WTC11 (cell line): ENCODE results near the gene PCBD1. TPM values are rescaled to one million over a fixed set of nuclear protein-coding genes. Genes with fewer than 3 reads are reported as not detected.

Experiments
- ATAC-seq: fragments of 200-7000 bp; cut with Tn5 transposase; 2 replicates; pipeline ENCODE4 v1.10.0; 2021; ENCODE audit warnings: mild to moderate bottlenecking, moderate library complexity
- CTCF ChIA-PET: fragments of 300-600 bp; sonication (Branson Sonifier 250); formaldehyde crosslinking; loops from one replicate; lab custom pipeline; 2021; ENCODE audit warnings: antibody characterized with exemption; lab: Charles Lee
- POLR2A ChIA-PET: fragments of 350-600 bp; sonication (Branson Sonifier 250); formaldehyde crosslinking; loops from one replicate; lab custom pipeline; 2021; ENCODE audit warnings: antibody characterized with exemption; lab: Charles Lee
- DNase-seq: peaks from one replicate; pipeline ENCODE4 v3.0.0; 2021; ENCODE audit warnings: low spot score
- H3K27ac Mint-ChIP-seq: 2 replicates; pipeline ENCODE4 v1.8.0; 2021; ENCODE audit warnings: mixed read lengths
- H3K27me3 Mint-ChIP-seq: 2 replicates; pipeline ENCODE4 v1.8.0; 2021; ENCODE audit warnings: low read depth, mild to moderate bottlenecking, moderate library complexity, mixed read lengths
- H3K36me3 Mint-ChIP-seq: 2 replicates; pipeline ENCODE4 v1.8.0; 2021; ENCODE audit warnings: mixed read lengths
- H3K4me1 Mint-ChIP-seq: 2 replicates; pipeline ENCODE4 v1.8.0; 2022; ENCODE audit warnings: mixed read lengths
- H3K4me3 Mint-ChIP-seq: 2 replicates; pipeline ENCODE4 v1.8.0; 2021; ENCODE audit warnings: mild to moderate bottlenecking, moderate library complexity, mixed read lengths
- H3K9me3 Mint-ChIP-seq: 2 replicates; pipeline ENCODE4 v1.8.0; 2021; ENCODE audit warnings: mixed read lengths
- ATF1 ChIP-seq: sonication (generic); formaldehyde crosslinking; IDR thresholded peaks from 2 replicates; pipeline ENCODE4 v1.8.1; 2023; ENCODE audit warnings: mild to moderate bottlenecking, moderate library complexity, missing genetic modification reagents
- CBFB ChIP-seq: sonication (generic); formaldehyde crosslinking; IDR thresholded peaks from 2 replicates; pipeline ENCODE4 v1.8.1; 2022; ENCODE audit warnings: mild to moderate bottlenecking, low read depth, missing genetic modification reagents
- CREB1 ChIP-seq: sonication (generic); formaldehyde crosslinking; IDR thresholded peaks from 2 replicates; pipeline ENCODE4 v1.8.0; 2023; ENCODE audit warnings: mild to moderate bottlenecking, missing genetic modification reagents
- CREM ChIP-seq: sonication (generic); formaldehyde crosslinking; IDR thresholded peaks from 2 replicates; pipeline ENCODE4 v1.8.1; 2022; ENCODE audit warnings: mild to moderate bottlenecking, missing genetic modification reagents, moderate library complexity
- ELF4 ChIP-seq: sonication (generic); formaldehyde crosslinking; IDR thresholded peaks from 2 replicates; pipeline ENCODE4 v1.8.1; 2022; ENCODE audit warnings: low read depth, mild to moderate bottlenecking, moderate library complexity, missing genetic modification reagents
- FOXJ3 ChIP-seq: sonication (generic); formaldehyde crosslinking; IDR thresholded peaks from 2 replicates; pipeline ENCODE4 v1.9.0; 2021; ENCODE audit warnings: missing genetic modification reagents, mild to moderate bottlenecking, borderline replicate concordance
- JAZF1 ChIP-seq: fragments of 250-450 bp; sonication (Bioruptor Pico); IDR thresholded peaks from 2 replicates; pipeline ENCODE4 v1.9.0; 2021; ENCODE audit warnings: moderate library complexity, mild to moderate bottlenecking, inconsistent platforms
- JUN ChIP-seq: sonication (generic); formaldehyde crosslinking; IDR thresholded peaks from 2 replicates; pipeline ENCODE4 v1.8.0; 2023; ENCODE audit warnings: mild to moderate bottlenecking, missing genetic modification reagents
- NR1H2 ChIP-seq: sonication (generic); formaldehyde crosslinking; IDR thresholded peaks from 2 replicates; pipeline ENCODE4 v1.9.0; 2021; ENCODE audit warnings: mild to moderate bottlenecking, moderate library complexity, missing genetic modification reagents
- OVOL2 ChIP-seq: fragments of 250-450 bp; sonication (Bioruptor Pico); IDR thresholded peaks from 2 replicates; pipeline ENCODE4 v1.9.0; 2021; ENCODE audit warnings: mild to moderate bottlenecking, borderline replicate concordance
- SMAD3 ChIP-seq: sonication (generic); formaldehyde crosslinking; IDR thresholded peaks from 2 replicates; pipeline ENCODE4 v1.8.0; 2022; ENCODE audit warnings: missing genetic modification reagents, mild to moderate bottlenecking, borderline replicate concordance
- ZBTB21 ChIP-seq: sonication (generic); formaldehyde crosslinking; IDR thresholded peaks from 2 replicates; pipeline ENCODE4 v1.8.1; 2023; ENCODE audit warnings: mild to moderate bottlenecking, missing genetic modification reagents, borderline replicate concordance
- ZNF232 ChIP-seq: sonication (generic); formaldehyde crosslinking; IDR thresholded peaks from 2 replicates; pipeline ENCODE4 v1.8.0; 2022; ENCODE audit warnings: mild to moderate bottlenecking, missing genetic modification reagents
- ZNF317 ChIP-seq: sonication (generic); formaldehyde crosslinking; IDR thresholded peaks from 2 replicates; pipeline ENCODE4 v1.8.1; 2023; ENCODE audit warnings: low read depth, mild to moderate bottlenecking, moderate library complexity, missing genetic modification reagents, borderline replicate concordance
- ZNF396 ChIP-seq: fragments of 250-450 bp; sonication (Bioruptor Pico); IDR thresholded peaks from 2 replicates; pipeline ENCODE4 v1.8.0; 2021; ENCODE audit warnings: mild to moderate bottlenecking, moderate library complexity, borderline replicate concordance
- total RNA-seq: library from RNA; stranded (reverse); gene quantifications from 3 replicates; pipeline ENCODE4 v1.2.3, GENCODE V29; 2021
- TF ChIP-seq, protein P1 (sequence below): sonication (generic); formaldehyde crosslinking; IDR thresholded peaks from 2 replicates; pipeline ENCODE4 v1.8.1; 2023; ENCODE audit warnings: mild to moderate bottlenecking, missing genetic modification reagents
- TF ChIP-seq, protein P2 (sequence below): sonication (generic); formaldehyde crosslinking; IDR thresholded peaks from 2 replicates; pipeline ENCODE4 v1.8.1; 2022; ENCODE audit warnings: low read depth, missing genetic modification reagents, borderline replicate concordance
- TF ChIP-seq, protein P3 (sequence below): sonication (generic); formaldehyde crosslinking; IDR thresholded peaks from 2 replicates; pipeline ENCODE4 v1.8.1; 2023; ENCODE audit warnings: mild to moderate bottlenecking, missing genetic modification reagents, moderate library complexity
- TF ChIP-seq, protein P4 (sequence below): sonication (generic); formaldehyde crosslinking; conservative IDR thresholded peaks from 2 replicates; pipeline ENCODE4 v1.8.1; 2022; ENCODE audit warnings: mild to moderate bottlenecking, missing genetic modification reagents
- TF ChIP-seq, protein P5 (sequence below): fragments of 250-450 bp; sonication (Bioruptor Pico); IDR thresholded peaks from 2 replicates; pipeline ENCODE4 v1.9.0; 2021; ENCODE audit warnings: mild to moderate bottlenecking, borderline replicate concordance
- TF ChIP-seq, protein P6 (sequence below): sonication (generic); formaldehyde crosslinking; IDR thresholded peaks from 2 replicates; pipeline ENCODE4 v1.8.0; 2023; ENCODE audit warnings: missing genetic modification reagents, mild to moderate bottlenecking, borderline replicate concordance
- TF ChIP-seq, protein P7 (sequence below): sonication (generic); formaldehyde crosslinking; IDR thresholded peaks from 2 replicates; pipeline ENCODE4 v1.8.0; 2023; ENCODE audit warnings: mild to moderate bottlenecking, missing genetic modification reagents

Gene PCBD1
- total RNA-seq, 1 experiment from 2014 or later: 32.5 TPM

DNA sequence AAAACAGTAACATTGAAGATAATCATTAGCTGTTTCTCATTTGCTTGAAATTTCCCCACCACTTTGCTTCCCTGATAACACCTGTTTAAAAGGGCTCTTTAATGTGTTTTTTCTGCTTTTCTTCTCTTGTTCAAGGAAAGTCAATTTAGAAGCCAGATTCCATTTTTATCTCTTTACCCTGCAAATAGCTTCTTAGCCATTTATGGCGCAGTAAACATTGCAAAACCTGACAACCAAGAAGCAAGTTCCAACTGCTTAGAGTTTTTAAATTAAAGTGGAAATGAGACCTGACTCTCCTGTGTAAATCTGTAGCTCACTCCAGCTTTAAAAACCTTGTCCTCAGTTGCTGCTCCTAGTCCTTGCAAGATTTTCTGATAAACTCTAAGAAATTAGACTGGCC lies 42.5 kb downstream of the PCBD1 start:
- ChIA-PET POLR2A (no interaction called here), CTCF (no interaction called here)
- peaks cover 27% of the 10 kb centered on the region for H3K36me3 Mint-ChIP-seq
- ATAC-seq (no peak), DNase-seq (no peak)
- TF ChIP-seq, protein P1, sequence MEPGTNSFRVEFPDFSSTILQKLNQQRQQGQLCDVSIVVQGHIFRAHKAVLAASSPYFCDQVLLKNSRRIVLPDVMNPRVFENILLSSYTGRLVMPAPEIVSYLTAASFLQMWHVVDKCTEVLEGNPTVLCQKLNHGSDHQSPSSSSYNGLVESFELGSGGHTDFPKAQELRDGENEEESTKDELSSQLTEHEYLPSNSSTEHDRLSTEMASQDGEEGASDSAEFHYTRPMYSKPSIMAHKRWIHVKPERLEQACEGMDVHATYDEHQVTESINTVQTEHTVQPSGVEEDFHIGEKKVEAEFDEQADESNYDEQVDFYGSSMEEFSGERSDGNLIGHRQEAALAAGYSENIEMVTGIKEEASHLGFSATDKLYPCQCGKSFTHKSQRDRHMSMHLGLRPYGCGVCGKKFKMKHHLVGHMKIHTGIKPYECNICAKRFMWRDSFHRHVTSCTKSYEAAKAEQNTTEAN (CRISPR knock-in tag): no peak
- TF ChIP-seq, protein P2, sequence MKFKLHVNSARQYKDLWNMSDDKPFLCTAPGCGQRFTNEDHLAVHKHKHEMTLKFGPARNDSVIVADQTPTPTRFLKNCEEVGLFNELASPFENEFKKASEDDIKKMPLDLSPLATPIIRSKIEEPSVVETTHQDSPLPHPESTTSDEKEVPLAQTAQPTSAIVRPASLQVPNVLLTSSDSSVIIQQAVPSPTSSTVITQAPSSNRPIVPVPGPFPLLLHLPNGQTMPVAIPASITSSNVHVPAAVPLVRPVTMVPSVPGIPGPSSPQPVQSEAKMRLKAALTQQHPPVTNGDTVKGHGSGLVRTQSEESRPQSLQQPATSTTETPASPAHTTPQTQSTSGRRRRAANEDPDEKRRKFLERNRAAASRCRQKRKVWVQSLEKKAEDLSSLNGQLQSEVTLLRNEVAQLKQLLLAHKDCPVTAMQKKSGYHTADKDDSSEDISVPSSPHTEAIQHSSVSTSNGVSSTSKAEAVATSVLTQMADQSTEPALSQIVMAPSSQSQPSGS (CRISPR knock-in tag): no peak
- TF ChIP-seq, protein P3, sequence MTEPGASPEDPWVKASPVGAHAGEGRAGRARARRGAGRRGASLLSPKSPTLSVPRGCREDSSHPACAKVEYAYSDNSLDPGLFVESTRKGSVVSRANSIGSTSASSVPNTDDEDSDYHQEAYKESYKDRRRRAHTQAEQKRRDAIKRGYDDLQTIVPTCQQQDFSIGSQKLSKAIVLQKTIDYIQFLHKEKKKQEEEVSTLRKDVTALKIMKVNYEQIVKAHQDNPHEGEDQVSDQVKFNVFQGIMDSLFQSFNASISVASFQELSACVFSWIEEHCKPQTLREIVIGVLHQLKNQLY (CRISPR knock-in tag): no peak
- TF ChIP-seq OVOL2 (no peak), CREB1 (CRISPR knock-in tag) (no peak), ZBTB21 (CRISPR knock-in tag) (no peak), ZNF232 (CRISPR knock-in tag) (no peak), ZNF396 (CRISPR knock-in tag) (no peak), ELF4 (CRISPR knock-in tag) (no peak), SMAD3 (CRISPR knock-in tag) (no peak), ZNF317 (no peak), FOXJ3 (CRISPR knock-in tag) (no peak), CREM (CRISPR knock-in tag) (no peak), JAZF1 (no peak), JUN (CRISPR knock-in tag) (no peak), CBFB (CRISPR knock-in tag) (no peak)
- TF ChIP-seq, protein P4, sequence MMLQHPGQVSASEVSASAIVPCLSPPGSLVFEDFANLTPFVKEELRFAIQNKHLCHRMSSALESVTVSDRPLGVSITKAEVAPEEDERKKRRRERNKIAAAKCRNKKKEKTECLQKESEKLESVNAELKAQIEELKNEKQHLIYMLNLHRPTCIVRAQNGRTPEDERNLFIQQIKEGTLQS: no peak
- TF ChIP-seq, protein P5, sequence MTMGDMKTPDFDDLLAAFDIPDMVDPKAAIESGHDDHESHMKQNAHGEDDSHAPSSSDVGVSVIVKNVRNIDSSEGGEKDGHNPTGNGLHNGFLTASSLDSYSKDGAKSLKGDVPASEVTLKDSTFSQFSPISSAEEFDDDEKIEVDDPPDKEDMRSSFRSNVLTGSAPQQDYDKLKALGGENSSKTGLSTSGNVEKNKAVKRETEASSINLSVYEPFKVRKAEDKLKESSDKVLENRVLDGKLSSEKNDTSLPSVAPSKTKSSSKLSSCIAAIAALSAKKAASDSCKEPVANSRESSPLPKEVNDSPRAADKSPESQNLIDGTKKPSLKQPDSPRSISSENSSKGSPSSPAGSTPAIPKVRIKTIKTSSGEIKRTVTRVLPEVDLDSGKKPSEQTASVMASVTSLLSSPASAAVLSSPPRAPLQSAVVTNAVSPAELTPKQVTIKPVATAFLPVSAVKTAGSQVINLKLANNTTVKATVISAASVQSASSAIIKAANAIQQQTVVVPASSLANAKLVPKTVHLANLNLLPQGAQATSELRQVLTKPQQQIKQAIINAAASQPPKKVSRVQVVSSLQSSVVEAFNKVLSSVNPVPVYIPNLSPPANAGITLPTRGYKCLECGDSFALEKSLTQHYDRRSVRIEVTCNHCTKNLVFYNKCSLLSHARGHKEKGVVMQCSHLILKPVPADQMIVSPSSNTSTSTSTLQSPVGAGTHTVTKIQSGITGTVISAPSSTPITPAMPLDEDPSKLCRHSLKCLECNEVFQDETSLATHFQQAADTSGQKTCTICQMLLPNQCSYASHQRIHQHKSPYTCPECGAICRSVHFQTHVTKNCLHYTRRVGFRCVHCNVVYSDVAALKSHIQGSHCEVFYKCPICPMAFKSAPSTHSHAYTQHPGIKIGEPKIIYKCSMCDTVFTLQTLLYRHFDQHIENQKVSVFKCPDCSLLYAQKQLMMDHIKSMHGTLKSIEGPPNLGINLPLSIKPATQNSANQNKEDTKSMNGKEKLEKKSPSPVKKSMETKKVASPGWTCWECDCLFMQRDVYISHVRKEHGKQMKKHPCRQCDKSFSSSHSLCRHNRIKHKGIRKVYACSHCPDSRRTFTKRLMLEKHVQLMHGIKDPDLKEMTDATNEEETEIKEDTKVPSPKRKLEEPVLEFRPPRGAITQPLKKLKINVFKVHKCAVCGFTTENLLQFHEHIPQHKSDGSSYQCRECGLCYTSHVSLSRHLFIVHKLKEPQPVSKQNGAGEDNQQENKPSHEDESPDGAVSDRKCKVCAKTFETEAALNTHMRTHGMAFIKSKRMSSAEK (CRISPR knock-in tag): no peak
- no peak overlapping the region for H3K4me3 Mint-ChIP-seq
- no peak overlapping the region for H3K27ac Mint-ChIP-seq
- H3K9me3 Mint-ChIP-seq: no peaks in the 10 kb centered on the region
- H3K27me3 Mint-ChIP-seq: no peaks in the 10 kb centered on the region
- H3K4me1 Mint-ChIP-seq: no peaks in the 10 kb centered on the region

DNA sequence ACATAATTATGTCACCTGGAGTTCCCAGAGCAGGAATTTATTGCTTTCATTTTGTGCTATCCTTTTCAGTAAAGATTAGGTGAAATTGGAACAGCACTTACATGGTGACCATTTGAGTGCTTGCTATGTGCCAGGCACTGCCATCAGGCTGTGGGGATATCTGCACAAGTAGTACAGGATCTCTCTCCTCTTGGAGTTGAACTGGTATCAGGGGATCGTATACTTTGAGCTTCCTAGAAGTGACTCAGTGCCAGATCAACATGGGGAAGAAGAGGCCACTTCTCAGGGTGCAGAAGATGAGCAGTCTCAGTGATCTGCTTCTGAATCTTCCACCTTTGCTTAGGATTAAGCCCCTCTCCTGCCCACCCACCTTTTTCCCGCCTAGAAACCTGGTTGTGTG lies 43.1 kb downstream of the PCBD1 start:
- H3K4me1 Mint-ChIP-seq: no peaks in the 10 kb centered on the region
- H3K9me3 Mint-ChIP-seq: no peaks in the 10 kb centered on the region
- H3K27me3 Mint-ChIP-seq: no peaks in the 10 kb centered on the region
- H3K27ac Mint-ChIP-seq: no peak overlapping the region
- H3K4me3 Mint-ChIP-seq: no peak overlapping the region
- ATAC-seq: no peak
- peaks cover 28% of the 10 kb centered on the region for H3K36me3 Mint-ChIP-seq
- no peak for DNase-seq
- CTCF ChIA-PET: no interaction called here
- POLR2A ChIA-PET: no interaction called here
- TF ChIP-seq, protein P6, sequence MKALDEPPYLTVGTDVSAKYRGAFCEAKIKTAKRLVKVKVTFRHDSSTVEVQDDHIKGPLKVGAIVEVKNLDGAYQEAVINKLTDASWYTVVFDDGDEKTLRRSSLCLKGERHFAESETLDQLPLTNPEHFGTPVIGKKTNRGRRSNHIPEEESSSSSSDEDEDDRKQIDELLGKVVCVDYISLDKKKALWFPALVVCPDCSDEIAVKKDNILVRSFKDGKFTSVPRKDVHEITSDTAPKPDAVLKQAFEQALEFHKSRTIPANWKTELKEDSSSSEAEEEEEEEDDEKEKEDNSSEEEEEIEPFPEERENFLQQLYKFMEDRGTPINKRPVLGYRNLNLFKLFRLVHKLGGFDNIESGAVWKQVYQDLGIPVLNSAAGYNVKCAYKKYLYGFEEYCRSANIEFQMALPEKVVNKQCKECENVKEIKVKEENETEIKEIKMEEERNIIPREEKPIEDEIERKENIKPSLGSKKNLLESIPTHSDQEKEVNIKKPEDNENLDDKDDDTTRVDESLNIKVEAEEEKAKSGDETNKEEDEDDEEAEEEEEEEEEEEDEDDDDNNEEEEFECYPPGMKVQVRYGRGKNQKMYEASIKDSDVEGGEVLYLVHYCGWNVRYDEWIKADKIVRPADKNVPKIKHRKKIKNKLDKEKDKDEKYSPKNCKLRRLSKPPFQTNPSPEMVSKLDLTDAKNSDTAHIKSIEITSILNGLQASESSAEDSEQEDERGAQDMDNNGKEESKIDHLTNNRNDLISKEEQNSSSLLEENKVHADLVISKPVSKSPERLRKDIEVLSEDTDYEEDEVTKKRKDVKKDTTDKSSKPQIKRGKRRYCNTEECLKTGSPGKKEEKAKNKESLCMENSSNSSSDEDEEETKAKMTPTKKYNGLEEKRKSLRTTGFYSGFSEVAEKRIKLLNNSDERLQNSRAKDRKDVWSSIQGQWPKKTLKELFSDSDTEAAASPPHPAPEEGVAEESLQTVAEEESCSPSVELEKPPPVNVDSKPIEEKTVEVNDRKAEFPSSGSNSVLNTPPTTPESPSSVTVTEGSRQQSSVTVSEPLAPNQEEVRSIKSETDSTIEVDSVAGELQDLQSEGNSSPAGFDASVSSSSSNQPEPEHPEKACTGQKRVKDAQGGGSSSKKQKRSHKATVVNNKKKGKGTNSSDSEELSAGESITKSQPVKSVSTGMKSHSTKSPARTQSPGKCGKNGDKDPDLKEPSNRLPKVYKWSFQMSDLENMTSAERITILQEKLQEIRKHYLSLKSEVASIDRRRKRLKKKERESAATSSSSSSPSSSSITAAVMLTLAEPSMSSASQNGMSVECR (CRISPR knock-in tag): no peak
- TF ChIP-seq, protein P7, sequence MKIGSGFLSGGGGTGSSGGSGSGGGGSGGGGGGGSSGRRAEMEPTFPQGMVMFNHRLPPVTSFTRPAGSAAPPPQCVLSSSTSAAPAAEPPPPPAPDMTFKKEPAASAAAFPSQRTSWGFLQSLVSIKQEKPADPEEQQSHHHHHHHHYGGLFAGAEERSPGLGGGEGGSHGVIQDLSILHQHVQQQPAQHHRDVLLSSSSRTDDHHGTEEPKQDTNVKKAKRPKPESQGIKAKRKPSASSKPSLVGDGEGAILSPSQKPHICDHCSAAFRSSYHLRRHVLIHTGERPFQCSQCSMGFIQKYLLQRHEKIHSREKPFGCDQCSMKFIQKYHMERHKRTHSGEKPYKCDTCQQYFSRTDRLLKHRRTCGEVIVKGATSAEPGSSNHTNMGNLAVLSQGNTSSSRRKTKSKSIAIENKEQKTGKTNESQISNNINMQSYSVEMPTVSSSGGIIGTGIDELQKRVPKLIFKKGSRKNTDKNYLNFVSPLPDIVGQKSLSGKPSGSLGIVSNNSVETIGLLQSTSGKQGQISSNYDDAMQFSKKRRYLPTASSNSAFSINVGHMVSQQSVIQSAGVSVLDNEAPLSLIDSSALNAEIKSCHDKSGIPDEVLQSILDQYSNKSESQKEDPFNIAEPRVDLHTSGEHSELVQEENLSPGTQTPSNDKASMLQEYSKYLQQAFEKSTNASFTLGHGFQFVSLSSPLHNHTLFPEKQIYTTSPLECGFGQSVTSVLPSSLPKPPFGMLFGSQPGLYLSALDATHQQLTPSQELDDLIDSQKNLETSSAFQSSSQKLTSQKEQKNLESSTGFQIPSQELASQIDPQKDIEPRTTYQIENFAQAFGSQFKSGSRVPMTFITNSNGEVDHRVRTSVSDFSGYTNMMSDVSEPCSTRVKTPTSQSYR: no peak
- no peak for TF ChIP-seq NR1H2 (CRISPR knock-in tag)
- TF ChIP-seq ATF1 (CRISPR knock-in tag): no peak
